HUES48 (cell line): ENCODE results near the gene SH2D3C.
A peak's percentile ranks its signal among the peaks of the same experiment; 100 is the strongest.

Source experiments
- H3K27ac ChIP-seq: one replicate; pipeline ENCODE4 v1.7.0; 2013; ENCODE audit warnings: low read depth, low read length, inconsistent platforms
- H3K27me3 ChIP-seq: 2 replicates; pipeline ENCODE4 v1.6.1; 2013; ENCODE audit warnings: mild to moderate bottlenecking, low read length; ENCODE audit not compliant: control insufficient read depth, insufficient read depth
- H3K36me3 ChIP-seq: 2 replicates; pipeline ENCODE4 v1.6.1; 2013; ENCODE audit warnings: low read length; ENCODE audit not compliant: control insufficient read depth, insufficient read depth
- H3K4me1 ChIP-seq: 2 replicates; pipeline ENCODE4 v1.6.1; 2013; ENCODE audit warnings: mild to moderate bottlenecking, low read length; ENCODE audit not compliant: control insufficient read depth, insufficient read depth
- H3K4me3 ChIP-seq: 2 replicates; pipeline ENCODE4 v1.5.1; 2013; ENCODE audit warnings: mild to moderate bottlenecking, low read depth, low read length
- H3K9ac ChIP-seq: 2 replicates; pipeline ENCODE4 v1.6.1; 2013; ENCODE audit warnings: mild to moderate bottlenecking, low read depth, low read length, moderate library complexity
- H3K9me3 ChIP-seq: 2 replicates; pipeline ENCODE4 v1.6.1; 2013; ENCODE audit warnings: low read length; ENCODE audit not compliant: control insufficient read depth, insufficient read depth

Gene SH2D3C

DNA sequence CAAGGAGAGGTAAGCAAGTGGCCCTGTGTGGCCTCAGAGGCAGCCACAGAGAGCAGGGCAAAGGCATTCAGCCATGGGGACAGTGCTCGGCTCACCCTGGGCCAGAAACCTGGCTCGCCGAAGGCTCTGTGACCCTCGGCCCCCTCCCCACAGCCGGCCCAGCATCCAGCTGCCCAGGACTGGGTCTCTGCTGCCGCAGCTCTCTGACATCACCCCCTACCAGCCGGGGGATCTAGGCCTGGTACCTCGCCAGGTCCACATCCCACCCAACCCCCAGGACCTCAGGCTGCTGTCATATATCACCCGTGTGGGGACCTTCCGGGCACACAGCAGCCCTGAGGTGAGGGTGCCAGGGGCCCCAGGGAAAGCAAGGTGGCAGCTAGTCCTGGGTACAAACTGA is 65.6 kb downstream of the SH2D3C start:
- Histone ChIP-seq H3K4me1 (peaks cover 18% of the 10 kb centered on the region), H3K9ac (no peak overlapping the region), H3K9me3 (no peaks in the 10 kb centered on the region), H3K36me3 (no peaks in the 10 kb centered on the region), H3K4me3 (no peak overlapping the region), H3K27ac (no peak overlapping the region), H3K27me3 (no peaks in the 10 kb centered on the region)

GRCh38 chr9:127712371-127712770 is 66.1 kb downstream of the SH2D3C start:
- Histone ChIP-seq H3K4me3 (no peak overlapping the region), H3K27me3 (no peaks in the 10 kb centered on the region), H3K27ac (no peak overlapping the region), H3K36me3 (no peaks in the 10 kb centered on the region), H3K9me3 (no peaks in the 10 kb centered on the region), H3K9ac (no peak overlapping the region), H3K4me1 (peaks cover 18% of the 10 kb centered on the region)

- Histone ChIP-seq H3K9ac (no peak overlapping the region), H3K9me3 (no peaks in the 10 kb centered on the region), H3K4me1 (peaks cover 21% of the 10 kb centered on the region)
These were observed 66.6 kb downstream of the SH2D3C start for GRCh38 chr9:127711831-127712274.

GRCh38 chr9:127711226-127711701 is 67.2 kb downstream of the SH2D3C start:
- Histone ChIP-seq H3K9ac (no peak overlapping the region), H3K27ac (peak overlapping the region; percentile 47), H3K4me1 (peaks cover 22% of the 10 kb centered on the region)

More at GRCh38 chr9:127711831-127712274, 66.6 kb downstream of the SH2D3C start:
- Histone ChIP-seq H3K36me3 (no peaks in the 10 kb centered on the region), H3K4me3 (no peak overlapping the region), H3K27ac (peak overlapping the region; percentile 47), H3K27me3 (no peaks in the 10 kb centered on the region)

DNA sequence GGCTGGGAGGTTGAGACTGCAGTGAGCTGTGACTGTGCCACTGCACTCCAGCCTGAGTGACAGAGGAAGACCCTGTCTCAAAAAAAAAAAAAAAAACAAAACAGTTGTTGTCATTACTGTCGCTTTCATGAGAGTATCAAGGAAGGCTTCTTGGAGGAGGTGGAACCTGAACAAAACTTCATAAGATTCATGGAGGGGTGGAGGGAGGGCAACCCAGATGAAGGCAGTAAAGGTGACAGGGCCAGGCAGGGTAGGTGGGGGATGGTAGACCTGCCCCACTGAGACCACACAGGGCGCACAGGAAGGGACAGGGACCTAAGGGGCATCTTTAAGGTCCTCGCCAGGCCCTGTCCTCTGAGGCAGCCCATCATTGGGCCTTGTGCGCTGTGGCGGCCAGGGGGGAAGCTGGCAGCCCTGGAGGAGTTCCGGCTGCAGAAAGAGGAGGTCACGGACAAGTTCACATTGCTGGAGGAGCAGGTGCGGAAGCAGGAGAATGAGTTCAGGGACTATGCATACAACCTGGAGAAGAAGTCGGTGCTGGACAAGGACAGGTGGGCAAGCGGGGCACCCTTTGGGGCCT is 68.2 kb downstream of the SH2D3C start:
- Histone ChIP-seq H3K27ac (no peak overlapping the region), H3K36me3 (no peaks in the 10 kb centered on the region), H3K27me3 (no peaks in the 10 kb centered on the region), H3K4me3 (no peak overlapping the region), H3K4me1 (peaks cover 22% of the 10 kb centered on the region), H3K9me3 (no peaks in the 10 kb centered on the region), H3K9ac (no peak overlapping the region)

More at GRCh38 chr9:127711226-127711701, 67.2 kb downstream of the SH2D3C start:
- H3K27me3 ChIP-seq, result no peaks in the 10 kb centered on the region
- no peak overlapping the region for H3K4me3 ChIP-seq
- H3K9me3 ChIP-seq, result no peaks in the 10 kb centered on the region
- H3K36me3 ChIP-seq, result no peaks in the 10 kb centered on the region

GRCh38 chr9:127708952-127709587 is 69.4 kb downstream of the SH2D3C start:
- Histone ChIP-seq H3K9me3 (no peaks in the 10 kb centered on the region), H3K27me3 (no peaks in the 10 kb centered on the region), H3K27ac (no peak overlapping the region), H3K4me3 (no peak overlapping the region), H3K4me1 (peaks cover 18% of the 10 kb centered on the region), H3K9ac (no peak overlapping the region), H3K36me3 (no peaks in the 10 kb centered on the region)

DNA sequence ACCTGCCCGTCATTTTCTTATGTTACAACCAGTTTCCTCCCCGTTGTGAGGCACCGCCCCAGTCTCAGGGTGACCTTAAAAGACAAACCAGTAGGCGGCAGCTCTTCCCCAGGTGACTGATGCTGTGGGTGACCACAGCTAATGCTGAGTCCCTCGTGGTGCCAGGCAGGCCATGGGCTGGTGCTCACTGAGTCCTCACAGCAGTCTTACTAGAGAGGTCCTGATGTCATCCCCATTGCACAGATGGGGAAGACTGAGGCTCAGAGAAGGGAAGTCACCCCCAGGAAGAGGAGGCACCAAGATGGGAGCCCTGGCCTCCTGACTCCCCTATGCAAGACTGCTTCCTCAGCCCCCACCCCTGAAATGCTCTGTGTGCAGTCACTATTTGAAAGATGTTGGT is 70.7 kb downstream of the SH2D3C start:
- Histone ChIP-seq H3K36me3 (no peaks in the 10 kb centered on the region), H3K9me3 (no peaks in the 10 kb centered on the region), H3K27ac (no peak overlapping the region), H3K4me1 (peaks cover 18% of the 10 kb centered on the region), H3K27me3 (no peaks in the 10 kb centered on the region), H3K4me3 (no peak overlapping the region), H3K9ac (no peak overlapping the region)

DNA sequence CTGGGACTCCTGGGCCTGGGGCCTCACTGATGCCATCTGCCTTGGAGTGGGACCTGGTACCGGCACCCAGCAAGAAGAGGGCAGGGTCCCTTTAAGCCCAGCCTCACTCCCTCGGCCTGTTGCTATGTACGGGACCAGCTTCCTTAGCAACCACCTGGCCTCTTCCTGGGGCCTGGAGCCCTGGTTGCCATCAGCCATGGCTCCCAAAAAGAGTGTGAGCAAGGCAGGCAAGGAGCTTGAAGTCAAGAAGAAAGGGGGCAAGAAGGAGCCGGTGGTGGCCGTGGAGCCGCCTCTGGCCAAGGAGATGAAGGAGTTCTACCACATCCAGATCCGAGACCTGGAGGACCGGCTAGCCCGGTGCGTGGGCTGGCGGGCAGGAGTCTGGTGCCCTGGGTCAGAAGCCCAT is 71.6 kb downstream of the SH2D3C start, which contains the start of gene CFAP157:
TSS of gene CFAP157 (plus strand) at position 153 of the 406 bp plus-strand sequence. CDS start at position 197, 44 bp downstream.
- no peaks in the 10 kb centered on the region for H3K36me3 ChIP-seq
- peaks cover 11% of the 10 kb centered on the region for H3K4me1 ChIP-seq
- no peak within 1 kb of the TSS for H3K9ac ChIP-seq
- H3K9me3 ChIP-seq, result no peaks in the 10 kb centered on the region
- no peak within 1 kb of the TSS for H3K4me3 ChIP-seq
- no peak within 1 kb of the TSS for H3K27ac ChIP-seq
- H3K27me3 ChIP-seq, result no peaks in the 10 kb centered on the region

- Histone ChIP-seq H3K27ac (no peak overlapping the region), H3K36me3 (no peaks in the 10 kb centered on the region), H3K27me3 (no peaks in the 10 kb centered on the region), H3K4me1 (0 out of 2 replicates have a peak, but pooled peaks cover 4% of the 10 kb centered on the region), H3K9ac (no peak overlapping the region), H3K4me3 (no peak overlapping the region), H3K9me3 (no peaks in the 10 kb centered on the region)
These were observed 72.7 kb downstream of the SH2D3C start for GRCh38 chr9:127705577-127706379.

GRCh38 chr9:127703289-127703946 is 75.0 kb downstream of the SH2D3C start:
- Histone ChIP-seq H3K9me3 (no peaks in the 10 kb centered on the region), H3K36me3 (no peaks in the 10 kb centered on the region), H3K27me3 (no peaks in the 10 kb centered on the region), H3K4me3 (no peak overlapping the region), H3K27ac (no peak overlapping the region), H3K9ac (no peak overlapping the region), H3K4me1 (0 out of 2 replicates have a peak, but pooled peaks cover 4% of the 10 kb centered on the region)
